Bone marrow (tissue), 2 donors: ENCODE data around the gene RAB38.

ENCODE experiments used
- DNase-seq, 2 donors: peaks; one replicate each; lab custom pipeline; 2025; lab: John Stamatoyannopoulos, UW

Gene RAB38

DNA sequence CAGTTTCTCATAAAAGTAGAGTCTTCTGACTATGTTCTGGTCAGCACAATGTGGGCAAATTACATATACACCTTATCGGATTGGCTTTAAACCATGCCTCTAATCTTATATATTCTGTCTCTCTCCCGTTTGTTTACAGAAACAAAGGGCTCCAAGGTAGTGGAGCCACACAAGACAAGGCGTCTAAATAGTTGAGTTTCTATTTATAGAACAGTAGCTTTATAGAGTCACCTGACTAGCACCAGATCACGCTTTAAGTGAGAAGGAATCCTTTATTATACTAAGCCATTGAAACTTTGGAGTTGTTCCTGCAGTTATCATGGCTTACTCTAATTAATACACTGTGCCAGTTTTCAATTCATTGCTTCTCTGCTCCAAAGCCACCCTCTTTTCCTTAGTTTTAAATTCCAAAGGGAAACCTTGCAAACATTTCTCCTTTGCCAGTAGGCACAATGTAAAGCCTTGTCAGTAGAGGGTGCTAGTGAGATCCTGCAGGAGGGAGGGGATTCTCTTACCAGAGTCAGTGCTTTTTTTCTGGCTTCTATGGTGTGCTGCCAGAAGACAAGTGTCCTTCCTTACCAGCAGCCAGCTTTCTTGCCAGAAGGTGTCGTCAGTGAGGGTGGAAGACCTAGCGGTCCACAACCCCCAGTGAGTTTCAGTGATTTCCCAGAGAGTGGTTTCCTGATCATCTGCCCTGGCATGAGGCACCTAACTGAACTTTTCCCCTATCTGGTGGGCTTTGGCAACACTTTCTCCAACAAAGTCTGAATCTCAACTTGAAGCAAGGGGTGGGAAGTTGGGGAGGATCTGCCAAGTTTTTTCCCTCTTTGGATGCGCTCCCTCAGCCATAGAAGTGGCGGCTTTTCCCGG lies 71.7 kb downstream of the RAB38 start:
- DNase-seq: peak in 1 of 2 donors; percentile 88

DNA sequence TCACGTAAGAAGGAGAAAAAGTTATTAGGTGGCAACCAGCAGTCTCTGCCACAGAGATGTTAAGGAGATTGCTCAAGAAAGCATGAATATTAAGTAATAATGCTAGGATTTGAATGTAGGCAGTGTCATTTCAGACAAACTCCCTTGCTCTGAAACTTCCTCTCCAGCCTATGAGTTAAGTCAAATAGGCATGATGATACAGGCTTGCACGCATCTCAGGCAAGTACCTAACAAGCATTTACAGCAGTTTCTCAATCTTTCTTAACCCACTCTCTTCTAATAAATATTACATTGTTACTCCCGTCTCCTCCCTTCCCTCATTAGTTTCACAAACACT lies 72.7 kb downstream of the RAB38 start:
- no peak for DNase-seq

DNA sequence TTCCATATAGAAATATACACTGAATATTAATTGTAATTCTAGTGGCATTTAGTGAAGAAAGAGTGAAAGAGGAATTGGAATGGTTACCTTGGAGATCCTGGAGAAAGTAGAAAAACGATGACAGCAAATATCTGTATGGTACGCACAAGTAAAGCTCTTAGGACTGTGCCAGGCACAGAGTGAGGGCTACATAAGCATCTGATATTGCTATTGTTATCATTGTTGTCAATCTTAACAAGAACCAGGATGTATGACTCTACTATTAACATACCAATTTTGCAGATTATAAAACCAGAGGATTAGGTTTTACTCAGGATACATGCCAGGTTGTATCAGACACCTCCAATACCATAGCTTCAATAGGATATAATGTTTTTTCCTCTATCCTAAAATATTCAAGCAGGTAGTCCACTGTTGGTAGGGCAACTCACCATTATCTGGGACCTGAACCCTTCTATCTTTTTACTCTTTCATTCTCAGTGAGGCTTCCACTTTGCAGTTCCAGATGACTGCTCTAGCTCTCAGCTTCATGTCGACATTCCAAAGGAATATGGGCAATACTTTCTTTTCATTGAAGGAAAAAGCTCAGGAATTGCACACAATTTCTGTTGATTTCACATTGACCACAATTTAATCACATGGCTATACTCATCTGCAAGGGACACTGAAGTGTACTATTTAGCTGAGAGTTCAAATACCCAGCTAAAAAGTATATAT lies 73.2 kb downstream of the RAB38 start:
- no peak for DNase-seq

DNA sequence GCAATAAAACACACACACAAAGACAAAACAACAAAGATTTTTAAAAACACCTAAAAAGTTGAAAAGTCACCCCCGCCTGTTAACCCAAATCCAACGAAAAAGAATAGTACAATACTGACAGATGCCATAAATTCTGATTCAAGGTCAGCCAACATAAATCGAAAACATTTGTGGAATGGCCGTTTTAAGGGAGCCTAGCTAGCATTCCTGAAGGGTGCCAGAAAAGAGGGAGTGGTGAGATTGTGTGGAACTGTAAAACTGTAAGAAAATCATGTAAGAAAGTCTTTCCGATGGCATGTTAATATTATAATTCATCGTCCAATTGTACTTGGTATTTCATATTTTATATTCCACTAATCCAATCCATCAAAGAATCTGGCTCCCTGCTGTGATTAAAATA lies 75.1 kb downstream of the RAB38 start:
- DNase-seq: no peak

DNA sequence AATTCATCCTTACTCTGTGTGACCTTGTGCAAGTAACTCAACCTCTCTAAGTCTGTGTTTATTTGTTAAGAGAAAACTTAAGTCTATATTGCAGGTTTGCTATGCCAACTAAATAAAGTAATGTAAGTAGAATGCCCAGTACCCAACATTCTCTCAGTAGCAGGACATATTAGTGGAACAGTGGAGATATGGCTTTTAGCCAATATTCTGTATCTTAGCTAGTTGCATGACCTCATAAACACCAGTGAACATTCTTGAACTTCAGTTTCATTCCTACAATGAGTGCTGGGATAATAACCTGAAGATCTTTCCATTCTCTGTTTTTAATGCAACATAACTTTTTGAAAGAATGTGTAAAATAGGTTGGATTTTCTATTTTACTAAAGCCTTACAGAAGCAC lies 77.0 kb downstream of the RAB38 start:
- DNase-seq: no peak

DNA sequence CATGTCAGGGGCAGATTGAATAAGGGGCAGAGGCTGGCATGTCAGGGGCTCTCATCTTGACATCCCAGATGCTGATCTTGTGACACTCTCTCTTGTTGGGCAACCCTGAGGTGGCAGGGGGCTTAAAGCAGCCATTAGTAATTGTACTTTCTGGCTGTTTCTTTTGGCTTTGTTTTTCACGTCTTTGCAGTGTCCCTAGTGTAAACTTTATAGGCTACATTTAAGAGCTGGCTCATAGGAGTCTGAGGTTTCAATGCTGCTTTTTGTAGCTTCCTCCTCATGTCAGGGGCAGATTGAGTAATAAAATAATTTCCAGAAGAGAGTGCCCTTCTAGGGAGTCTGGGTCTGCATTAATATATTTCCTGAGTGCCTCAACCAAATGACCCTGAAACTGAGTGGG lies 86.1 kb downstream of the RAB38 start:
- DNase-seq: no peak

DNA sequence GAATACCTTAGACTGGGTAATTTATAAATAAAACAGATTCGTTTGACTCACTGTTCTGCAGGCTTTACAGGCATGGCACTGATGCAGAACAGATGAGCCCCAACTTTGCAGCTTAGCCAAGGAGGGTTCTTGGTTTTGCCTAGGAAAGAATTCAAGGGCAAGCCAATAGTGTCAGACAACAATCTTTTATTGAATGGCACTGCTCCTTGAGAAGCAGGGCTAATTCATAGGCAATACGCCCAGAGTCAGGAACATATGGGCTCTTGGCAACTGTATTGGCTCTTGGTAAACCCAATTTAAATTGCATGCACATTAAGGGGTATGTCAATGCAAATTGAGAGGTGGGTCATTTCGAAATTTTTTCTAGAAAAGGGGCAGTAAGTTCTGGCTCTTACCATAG lies 87.9 kb downstream of the RAB38 start:
- no peak for DNase-seq

DNA sequence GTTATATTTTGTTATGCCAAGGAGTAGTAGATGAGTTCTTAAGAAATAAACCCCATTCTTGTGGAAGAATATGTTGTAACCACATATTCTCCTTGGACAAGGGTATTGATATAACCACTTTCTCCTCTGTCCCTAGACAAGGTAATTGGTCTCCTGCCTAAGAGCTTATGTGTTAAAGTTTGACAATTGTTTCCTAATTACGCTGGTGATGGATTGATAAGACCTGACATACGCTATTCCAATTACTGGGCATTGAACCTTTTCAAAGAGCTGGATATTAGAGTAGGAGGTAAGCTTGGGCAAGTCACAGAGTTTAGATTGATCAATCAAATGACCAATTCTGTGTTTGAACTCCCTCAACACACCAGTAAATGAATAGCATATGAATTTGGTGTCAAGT lies 88.9 kb downstream of the RAB38 start:
- no peak for DNase-seq

DNA sequence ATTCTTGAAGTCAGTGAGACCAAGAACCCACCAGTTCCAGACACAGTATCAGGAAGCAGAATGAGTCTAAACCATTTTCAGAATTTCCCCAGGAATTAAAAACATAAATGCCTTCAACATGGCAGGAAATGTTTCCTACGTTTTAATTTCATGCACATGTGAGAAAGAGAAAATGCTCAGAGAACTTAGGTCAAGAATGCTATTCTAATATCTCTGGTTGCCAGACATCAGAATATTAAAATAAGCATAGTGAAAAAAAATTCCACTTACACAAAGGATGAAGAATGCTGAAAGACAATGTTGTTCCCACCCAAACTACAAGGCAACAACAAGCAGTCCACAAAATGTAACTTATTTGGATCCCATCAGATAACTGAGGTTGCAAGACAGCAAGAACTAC lies 104.8 kb downstream of the RAB38 start:
- DNase-seq: no peak

DNA sequence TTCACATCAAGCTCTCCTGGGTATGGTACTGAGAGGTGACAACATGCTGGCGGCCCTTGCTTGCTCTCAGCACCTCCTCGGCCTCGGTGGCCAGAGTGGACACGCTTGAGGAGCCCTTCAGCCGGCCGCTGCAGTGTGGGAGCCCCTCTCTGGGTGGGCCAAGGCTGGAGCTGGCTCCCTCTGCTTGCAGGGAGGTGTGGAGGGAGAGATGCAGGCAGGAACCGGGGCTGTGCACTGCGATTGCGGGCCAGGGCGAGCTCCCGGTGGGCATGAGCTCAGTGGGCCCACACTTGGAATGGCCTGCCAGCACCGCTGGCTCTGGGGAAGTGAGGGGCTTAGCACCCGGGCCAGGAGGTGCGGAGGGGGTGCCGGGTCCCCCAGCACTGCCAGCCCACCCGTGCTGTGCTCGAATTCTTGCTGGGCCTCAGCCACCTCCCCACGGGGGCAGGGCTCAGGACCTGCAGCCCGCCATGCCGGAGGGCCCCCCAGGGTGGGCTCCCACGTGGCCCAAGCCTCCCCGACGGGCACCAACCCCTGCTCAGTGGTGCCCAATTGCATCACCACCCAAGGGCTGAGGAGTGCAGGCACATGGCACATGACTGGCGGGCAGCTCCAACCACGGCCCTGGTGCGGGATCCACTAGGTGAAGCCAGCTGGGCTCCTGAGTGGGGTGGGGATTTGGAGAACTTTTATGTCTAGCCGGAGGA lies 106.2 kb downstream of the RAB38 start:
- no peak for DNase-seq

DNA sequence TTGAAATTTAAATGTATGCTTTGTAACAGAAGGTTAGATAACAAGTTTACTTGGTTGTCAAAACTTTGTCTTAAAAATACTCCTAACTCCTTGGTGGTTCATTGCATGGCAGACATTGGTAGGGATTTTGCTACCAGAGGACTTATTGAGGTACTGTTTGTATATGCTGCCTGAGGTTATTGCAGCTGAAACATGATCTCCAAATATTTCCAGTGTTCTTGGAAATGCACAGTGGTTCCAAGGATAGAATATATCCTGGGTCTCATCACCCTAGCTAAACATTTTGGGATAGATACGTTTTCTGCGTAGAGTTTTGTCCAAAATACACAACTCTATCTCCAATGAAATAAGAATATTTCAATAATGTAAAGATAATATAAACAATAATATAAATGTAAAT lies 109.2 kb downstream of the RAB38 start:
- DNase-seq: no peak

DNA sequence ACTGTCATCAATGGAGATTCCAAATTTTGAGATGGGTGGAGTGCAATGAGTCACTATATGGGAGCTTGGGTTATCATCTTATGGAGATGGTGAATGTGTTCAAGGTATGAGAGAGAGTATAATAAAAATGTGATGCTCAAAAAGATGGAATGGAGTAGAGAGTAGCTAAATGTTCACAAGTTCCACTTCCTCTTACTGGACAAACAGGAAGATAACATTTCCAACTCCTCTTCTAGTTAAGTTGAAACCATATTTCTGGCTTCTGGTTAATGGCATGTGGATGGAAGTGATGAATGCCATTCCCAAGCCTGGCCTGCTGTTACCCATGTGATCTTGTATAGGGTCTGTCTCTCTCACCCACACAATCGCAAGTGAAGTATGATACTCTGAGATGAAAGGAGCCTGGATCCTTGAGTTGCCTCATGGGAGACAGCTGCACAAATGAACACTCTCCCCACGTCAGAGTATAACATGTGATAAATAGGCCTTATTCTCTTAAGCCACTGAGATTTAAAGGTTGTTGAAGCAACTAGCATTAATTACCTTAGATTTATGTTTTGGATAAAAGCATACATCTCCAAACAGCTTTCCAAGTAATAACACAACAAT lies 111.0 kb downstream of the RAB38 start:
- DNase-seq: no peak
